Measurements from ENCODE around the gene NEUROD2.

The NEUROD2 gene

DNA sequence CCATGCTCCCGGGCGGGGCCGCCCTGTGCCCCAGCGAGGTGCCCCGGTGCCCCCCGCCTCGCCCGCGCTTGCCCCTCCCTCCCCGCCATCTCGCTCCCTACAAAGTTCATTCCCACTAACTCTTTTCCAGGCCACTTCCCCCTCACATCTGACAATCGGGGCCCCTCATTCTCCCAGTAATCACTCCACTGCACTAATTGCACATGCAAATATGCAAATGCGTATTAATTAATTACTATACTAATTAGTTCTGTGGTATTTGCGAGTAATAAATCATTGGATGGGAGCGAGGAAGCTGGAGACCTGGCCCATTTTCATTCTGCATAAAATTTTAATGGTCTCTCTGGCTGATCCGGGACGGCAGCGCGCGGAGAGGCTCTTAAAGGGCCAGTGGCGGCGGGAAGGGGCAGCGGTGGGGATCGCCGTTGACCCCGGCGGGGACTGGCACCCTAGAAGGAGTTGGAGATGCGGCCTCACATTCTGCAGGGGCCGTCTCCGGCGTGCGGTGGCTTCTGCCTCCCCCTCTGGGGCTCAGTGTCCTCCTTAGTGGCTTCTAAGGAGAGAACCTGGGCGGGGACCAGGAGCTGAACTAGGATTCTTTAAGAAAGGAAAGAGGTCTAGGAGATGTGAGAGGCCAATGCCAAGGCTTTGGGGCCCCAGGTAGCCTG is 10.7 kb upstream of the NEUROD2 start:
- DNase-seq = peak in 1 of 2 experiments; percentile 11

DNA sequence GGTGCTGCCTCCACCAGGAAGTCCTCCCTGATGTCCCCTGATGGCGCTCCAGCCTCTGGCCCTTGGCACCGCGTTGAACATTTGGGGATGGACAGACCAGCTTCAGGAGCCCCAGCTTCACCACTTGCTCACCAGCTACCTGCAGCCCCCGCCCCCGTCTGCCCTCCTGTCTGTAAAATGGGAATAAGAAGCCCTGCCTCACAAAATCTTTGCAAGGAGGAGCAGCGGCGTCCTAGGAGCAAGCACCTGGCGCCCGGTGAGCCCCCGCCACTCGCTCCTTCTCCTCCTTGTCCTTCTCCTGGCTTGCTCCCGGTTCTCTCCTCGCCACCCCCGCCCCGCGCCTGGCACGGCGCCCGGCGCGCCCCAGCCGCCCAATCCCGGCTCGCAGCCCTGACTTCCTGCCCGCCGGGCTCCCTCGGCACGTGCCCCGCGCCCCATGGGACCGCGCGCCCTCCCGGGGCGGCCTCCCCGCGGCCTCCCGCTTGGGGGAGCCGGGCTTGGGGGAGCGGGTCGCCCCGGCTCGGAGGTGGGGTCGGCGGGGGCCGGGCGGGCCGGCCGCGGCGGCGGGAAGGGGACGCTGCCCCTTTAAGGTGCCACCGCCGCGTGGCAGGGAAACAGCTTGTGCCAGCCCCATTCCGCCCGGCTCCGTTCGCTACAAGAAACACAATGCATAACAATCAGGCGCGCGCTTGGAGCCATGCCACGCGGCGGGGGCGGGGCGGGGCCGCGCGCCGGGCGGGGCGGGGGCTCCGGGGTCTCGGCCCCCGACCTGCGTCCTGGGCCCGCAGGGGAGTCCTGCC is 9.9 kb upstream of the NEUROD2 start:
- peak; percentile 45 to 50 for DNase-seq

DNA sequence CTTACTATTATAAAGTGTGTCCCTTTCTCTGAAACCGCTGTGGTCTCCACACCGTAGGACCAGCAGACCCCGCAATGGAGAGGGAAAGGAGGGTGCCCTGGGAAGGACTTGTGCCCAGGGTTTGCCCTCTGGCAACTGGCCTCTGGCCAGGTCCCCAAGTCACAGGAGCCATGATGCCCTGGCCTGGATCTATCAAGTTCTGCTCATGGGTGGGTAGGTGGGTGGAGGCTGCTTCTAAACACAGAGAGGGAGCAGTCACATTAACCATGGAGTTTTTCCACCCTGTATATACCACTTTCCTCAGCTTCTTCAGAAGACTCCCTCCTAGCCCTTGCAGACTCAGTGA is 9.4 kb upstream of the NEUROD2 start:
- no peak for DNase-seq

DNA sequence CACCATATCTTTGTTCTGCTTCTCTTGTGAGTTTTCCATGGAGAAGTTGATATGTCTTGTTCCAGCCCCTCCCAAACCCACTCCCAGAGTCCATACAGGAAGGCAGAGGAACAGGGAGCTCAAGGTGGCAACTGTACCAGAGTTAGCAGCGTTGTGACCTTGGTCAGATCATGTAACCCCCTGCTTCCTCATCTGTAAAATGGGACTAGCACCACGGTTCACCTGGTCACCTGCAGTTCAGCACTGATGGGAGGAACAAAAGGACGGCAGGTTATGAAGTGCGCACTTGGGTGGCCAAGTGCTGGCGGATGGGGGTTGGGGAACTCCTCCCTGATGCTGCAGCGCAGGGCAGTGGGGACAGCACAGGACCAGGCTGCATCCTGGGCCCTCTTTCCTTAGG is 7.7 kb upstream of the NEUROD2 start:
- DNase-seq = no peak

DNA sequence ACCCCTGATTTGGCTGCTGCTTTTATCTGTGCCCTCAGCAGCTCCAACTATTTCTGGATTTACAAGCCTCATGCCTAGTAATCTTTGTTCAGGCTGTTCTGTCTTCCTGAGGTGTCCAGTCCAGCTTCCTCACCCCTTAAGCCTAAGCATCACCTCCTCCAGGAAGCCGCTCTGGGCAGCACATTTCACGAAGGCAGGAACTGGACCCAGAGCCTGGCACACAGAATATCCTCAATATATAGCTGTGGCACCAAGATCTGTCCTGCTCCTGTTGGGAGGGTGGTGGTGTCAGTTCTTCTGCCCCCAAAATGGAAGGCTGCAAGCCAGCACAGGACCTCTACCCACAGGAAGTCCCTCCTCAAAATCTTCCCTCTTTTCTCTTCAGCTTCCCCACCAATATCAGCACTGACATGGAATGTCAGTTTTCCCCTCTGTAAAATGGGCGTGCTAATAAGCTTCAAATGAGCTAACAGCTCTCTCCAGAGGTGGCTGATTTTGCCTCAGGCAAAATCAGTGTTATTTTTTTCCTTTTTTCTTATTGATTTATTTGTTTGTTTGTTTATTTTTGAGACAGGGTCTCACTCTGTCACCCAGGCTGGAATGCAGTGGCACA is 6.9 kb upstream of the NEUROD2 start:
- no peak for DNase-seq

DNA sequence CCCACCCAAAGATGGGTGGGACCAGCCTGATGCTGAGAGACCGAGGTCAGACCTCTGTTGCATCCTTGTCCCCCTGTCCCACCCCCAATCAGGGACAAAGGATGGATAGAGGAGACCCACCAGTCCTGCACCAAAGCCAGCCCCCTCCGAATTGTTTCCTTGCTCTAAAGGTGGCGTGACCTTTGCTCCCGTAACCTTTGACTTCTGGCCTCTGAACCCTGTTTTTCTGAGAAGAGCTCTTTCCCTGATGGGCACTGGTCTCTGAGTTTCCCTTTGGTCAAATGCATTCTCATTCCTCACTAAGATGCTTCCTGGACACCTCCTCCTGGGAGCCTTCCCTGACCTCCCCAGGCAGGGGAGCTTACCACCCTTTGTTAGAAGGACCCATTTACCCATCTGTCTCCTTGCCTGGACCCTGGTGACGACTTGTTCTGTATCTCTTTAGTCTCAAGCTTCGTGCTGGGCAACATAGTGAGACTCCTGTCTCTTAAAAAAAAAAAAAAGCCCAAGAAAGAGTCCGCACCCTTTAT is 5.3 kb upstream of the NEUROD2 start:
- no peak for DNase-seq

DNA sequence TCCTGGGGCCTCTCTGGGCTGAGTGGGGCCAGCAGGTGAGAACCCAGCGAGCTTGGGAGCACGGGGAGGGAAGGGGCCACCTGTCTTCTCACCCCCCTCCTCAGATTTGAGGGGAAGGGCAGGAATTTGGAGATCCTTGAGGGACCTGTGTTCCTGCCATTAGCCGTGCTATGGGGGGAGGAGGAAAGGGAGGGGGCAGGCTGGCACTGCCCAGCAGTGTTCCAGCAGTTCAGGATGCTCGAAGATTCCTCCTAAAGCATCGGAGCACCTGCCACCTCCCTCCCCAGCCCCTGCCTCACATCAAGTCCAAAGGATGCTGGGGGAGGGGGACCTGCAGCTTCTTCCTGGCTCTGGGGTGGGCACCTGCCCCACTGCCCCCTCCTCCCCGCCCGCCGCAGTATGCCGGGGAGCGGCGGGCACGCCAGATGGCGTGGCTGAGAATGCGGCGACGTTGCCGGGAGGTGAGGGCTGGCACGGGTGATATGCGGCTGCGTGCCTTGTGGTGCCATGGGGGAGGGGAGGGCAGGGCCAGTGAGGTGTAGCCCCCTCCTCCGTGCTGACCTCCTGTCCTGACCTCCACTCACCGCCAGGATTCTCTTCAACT is 4.7 kb upstream of the NEUROD2 start:
- DNase-seq = no peak

DNA sequence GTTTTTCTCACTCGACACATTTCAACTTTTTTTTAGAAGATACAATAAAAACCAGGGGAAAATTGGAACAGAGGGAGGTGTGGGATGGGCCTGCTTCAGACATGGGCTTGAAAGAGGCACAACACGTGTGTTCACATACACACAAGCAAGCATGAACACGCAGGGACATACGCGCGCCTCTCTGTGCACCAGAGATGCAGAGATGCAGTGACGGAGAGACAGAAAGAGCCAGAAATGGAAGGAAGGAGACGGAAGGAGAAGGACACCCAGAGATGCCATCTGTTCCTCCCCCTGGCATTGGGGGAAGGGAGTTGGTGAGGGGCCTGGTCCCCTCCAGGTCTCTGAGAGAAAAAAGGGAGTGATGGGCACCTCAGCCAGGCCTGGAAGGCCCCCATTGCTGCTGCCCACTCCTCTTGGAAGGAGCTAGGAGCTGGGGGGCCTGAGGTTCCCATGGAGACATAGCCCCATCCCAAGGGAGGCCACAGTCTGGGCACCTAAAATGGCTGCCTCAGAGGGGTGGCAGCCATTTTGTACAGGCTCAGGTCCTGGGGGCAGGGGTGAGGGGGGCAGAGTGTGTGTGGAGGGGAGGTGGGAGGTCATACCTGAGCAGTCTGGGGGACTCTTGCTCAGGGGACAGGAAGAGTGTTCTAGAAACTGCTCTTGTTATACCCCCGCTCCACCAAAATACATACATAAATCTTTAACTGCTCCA is 3.8 kb upstream of the NEUROD2 start:
- no peak for DNase-seq

DNA sequence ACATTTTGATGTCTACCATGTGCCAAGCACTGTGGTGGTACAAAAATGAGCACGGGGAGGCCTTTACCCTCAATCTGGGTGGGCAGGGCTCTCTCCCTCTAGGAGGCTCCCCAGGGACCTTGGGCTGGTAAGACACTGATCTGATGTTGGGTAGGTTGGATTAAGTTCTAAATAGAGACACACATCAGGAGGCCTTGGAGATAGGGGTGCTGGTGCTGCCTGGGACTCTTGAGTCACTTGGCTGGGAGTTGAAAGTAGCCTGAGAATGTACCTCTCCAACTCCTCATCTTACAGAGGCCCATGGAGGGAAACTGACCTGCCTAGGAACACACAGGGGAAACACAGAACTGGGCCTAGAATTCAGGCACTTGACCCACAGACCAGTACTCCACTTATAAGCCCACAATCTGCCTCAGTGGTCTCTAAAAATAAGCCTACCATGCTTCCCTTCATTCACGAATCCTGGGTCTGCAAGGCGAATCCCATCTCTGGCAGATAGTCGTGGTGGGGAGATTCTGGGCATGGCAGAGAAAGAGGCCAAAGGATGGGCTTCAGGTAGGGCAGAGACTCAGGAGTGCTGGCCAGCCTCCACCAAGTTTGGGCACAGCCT is 1.8 kb upstream of the NEUROD2 start:
- DNase-seq = no peak

DNA sequence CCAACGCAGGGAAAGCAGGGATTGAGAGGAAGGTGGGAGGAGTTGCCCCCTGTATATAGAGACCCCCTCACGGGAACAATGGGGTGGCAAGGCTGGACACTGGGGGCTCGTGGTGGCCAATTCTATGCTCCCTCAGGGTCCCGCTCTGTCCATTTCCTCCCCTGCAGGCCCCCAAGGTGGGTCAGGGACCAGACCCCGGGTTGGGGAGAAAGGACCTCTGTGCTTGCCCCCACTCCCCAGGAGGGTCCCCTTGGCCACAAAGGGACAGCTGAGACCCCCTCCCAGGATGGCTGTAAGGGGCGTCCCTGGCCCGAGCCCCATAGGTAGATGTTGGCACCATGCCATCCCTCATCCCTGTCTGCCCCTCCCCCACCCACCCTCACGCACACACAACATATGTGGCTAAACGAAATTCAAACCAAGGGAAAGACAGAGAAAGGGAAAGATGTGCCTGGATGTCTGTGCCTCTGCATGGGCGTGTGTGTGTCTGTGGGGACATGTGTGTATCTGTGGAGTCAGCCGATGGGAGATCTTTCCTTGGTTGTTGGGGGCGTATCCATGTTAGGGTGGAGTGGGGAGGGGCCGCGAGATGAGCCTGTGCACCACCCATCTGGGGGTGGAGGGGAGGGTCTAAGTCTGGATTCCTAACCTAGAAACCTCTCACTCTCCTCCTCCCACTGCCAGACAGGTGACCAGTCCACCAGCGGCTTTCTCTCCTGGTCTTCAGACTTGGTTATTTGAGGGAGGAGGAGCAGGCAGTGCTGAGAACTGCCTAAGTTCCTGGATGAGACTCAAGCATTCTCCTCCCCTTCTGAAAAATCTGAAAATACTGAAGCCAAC is 642 bp upstream of the NEUROD2 start:
- DNase-seq = no peak

DNA sequence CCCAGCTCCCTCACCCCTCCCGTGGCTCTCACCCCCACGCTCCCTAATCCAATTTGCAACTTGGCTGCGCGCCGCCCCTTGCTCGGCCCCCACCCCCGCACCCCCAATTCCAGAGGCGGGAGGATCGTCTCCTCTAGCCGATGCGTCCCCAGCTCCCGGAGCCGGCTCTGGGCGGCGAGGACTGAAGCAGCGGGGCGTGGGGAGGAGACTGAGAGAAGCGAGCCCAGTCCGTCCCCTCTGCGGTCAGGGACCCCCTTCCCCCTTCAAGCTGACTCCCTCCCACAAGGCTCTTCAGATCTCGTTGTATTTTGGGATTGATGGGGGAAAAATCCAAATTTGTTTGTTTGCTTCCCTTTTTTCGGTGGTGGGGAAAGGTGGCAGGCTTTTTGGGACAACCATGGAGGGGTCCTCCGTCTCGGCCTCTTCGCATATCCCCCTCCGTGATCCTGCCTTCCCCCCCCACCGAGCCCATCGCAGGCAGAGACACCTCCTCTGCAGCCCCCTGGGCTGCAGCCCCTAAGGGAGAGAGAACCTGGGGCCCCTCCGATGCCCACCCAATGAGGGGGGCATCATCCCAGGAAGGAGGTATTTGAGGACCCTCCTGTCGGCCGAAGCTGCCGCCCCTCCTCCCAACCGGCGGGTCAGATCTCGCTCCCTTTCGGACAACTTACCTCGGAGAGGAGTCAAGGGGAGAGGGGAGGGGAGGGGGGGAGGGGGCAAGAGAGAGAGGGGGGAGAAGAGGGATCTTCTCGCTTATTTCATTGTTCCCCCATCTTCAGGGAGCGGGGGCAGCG is 466 bp downstream of the NEUROD2 start:
- DNase-seq = no peak

DNA sequence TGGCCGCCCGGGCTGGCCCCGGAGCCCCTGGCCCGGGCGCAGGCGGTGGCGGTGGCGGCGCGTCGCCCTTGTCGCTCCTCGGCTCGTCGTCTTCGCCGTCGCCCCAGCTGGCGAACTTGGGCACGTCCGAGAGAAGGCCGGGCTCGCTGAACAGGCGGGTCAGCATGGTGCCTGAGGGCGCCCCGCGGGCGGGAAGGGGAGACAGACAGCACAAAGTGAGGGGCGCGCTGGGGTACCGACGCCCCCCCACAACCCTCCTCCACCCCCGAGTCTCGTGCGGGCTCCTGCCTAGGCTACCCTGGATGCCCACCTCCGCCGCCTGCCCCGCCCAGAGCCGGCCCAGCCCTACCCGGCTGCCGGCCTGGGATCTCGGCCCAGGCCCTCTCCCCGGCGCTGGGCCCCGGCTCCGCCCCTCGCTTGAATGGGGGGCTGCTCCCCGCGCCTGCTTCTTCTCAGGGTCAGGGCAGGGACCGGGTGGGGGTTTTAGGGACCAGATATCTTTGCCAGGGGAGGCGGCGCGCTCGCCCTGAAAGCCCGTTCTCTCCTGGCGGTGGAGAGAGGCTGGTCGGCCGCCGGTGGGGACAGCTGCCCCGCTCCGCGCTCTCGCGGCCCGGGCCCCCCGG is 1.2 kb downstream of the NEUROD2 start:
- DNase-seq = no peak

DNA sequence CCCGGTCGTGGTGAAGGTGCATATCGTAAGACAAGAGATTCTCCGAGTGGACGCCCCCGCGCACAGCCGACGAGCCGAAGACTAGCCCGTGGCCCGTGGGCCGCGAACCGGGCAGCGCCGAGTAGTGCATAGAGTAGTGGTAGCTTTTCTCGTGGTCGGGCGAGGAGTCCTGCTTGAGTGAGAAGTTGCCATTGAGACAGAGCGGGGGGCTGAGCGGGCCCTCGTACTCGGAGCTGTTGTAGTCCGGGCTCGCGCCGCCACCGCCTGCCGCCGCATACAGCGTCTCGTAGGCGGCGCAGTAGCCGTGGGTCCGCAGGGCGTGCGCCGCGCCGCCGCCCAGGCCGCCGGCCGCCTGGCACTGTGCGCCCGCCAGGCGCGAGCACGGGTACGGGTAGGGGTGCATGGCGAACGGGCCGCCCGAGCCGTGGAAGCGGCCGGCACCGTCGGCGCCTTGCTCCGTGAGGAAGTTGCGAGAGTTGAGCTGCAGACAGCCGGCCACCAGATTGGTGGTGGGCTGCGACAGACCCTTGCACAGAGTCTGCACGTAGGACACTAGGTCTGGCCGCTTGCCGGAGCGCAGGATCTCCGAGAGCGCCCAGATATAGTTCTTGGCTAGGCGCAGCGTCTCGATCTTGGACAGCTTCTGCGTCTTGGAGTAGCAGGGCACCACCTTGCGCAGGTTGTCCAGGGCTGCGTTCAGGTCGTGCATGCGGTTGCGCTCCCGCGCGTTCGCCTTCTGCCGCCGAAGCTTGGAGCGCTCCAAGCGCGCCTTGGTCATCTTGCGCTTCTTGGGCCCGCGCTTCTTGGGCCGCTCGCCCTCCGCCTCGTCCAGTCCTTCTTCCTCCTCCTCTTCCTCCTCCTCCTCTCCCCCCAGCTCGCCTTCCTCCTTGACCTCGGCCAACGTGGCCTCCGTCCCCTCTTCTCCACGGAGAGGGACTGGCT is 2.0 kb downstream of the NEUROD2 start:
- DNase-seq = no peak

DNA sequence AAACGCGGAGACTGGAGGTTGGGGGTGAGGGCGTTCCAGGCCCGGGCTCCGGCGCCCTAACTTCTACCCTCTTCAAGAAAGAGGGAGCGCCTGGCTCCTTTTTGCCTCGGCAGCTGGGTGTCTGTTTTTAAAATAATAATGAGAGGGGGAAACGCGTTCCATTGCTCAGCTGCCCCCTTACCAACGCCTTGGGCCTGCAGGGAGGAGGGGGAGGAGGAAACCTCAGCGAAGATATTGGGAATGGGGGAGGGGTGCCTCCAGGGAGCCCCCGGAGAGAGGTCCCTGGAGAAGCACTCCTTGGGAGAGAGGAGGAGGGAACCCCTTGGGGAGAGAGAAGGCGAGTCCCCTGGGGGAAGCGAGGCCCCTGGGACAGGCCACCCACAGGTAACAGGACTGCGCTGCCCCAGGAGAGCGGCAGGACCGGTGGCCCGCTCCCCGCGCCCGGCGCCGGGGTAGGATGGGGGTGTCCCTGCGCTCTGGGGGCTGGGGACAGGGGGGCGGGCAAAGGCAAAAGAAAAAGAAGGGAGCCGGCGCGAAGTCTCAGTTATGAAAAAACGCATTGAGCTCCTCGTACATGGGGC is 2.7 kb downstream of the NEUROD2 start:
- no peak for DNase-seq

DNA sequence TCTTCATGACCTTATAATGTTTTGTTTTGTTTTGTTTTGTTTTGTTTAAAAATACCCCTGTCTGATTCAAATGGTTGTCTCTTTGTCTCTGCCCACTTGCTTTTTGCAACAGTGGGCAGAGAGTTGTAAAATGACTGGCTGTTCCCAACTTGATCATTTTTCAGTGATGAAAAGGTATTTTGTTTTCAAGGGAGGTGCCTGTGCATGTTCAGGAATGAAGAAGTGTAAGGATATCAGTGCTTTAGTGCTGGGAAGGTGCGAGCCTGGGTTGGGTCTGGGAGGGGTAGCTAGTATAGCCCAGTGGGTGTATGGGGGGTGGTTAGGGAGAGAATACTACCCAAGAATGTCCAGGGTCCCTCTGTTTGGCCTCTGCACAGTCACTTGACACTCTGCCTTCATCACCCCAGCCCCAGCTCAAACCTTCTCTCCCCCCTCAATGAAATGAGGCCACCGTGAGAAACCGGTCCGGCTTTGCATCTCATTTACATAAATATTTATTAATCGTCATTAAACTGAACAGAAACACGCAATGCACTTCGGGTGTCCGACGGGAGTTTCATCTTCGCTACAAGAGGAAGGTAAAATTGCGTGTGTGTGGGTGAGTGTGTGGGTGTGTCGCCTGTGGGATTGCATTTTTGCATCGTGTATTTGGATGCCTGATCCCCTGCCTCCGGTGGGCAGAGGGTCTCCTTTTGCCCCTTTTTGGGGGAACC is 4.3 kb downstream of the NEUROD2 start:
- no peak for DNase-seq

DNA sequence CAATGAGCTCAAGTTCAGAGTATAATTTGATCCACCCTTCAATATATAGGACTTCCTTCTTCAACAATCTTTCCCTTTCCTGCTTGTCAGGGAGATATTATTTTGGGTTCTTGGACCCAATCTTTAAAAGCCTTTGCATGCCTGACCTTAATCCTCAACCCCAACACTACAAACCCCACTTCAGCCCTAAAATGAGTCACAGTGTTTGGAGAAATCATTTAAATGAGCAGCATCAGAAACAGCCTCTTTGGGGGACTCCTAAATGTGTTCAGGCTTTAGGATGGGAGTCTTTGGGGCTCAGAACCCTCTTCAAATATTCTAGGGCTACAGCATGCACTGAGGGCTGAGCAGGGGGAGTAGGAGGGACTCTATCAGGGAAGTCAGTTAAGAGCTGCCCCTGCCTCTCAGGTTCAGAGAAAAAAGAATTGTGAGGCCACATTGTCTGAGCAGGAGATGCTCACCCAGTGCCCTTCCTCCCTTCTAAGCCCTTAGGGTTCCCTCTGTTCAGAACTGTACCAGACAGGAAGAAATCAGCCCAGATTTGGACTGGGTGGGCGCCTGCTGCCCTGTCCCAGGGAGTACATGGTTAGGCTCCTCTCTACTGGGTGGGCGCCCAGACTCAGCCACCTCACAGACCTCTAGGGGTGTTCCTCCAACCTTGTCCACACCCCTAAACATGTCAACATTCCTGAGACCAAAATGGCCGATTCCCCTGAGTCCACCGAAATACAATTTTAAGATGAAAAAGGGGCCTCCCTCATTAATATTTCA is 5.0 kb downstream of the NEUROD2 start:
- DNase-seq = no peak
